Loucy (cell line): Measurements from ENCODE around the gene VIPR2.

ENCODE experiments used
- H2AFZ ChIP-seq: fragments of 200-600 bp; sonication (generic); 2 replicates; pipeline ENCODE4 v1.6.0; 2016; ENCODE audit warnings: antibody characterized with exemption, mild to moderate bottlenecking, low read length, moderate library complexity
- H3F3A ChIP-seq: fragments of 200-600 bp; 2 replicates; pipeline ENCODE4 v1.6.0; 2016; ENCODE audit warnings: antibody characterized with exemption, low read depth, mild to moderate bottlenecking
- H3K27me3 ChIP-seq: fragments of 200-600 bp; sonication (generic); 2 replicates; pipeline ENCODE4 v1.6.1; 2014; ENCODE audit warnings: low read length, mild to moderate bottlenecking; ENCODE audit not compliant: insufficient read depth, poor library complexity, severe bottlenecking
- H3K36me3 ChIP-seq: fragments of 200-600 bp; sonication (generic); 2 replicates; pipeline ENCODE4 v1.6.1; 2016; ENCODE audit warnings: low read length; ENCODE audit not compliant: insufficient read depth
- H3K4me1 ChIP-seq: fragments of 200-600 bp; sonication (generic); 2 replicates; pipeline ENCODE4 v1.5.1; 2014; ENCODE audit warnings: low read length, mild to moderate bottlenecking; ENCODE audit not compliant: insufficient read depth, poor library complexity, severe bottlenecking
- H3K4me2 ChIP-seq: fragments of 200-600 bp; sonication (generic); 2 replicates; pipeline ENCODE4 v1.6.0; 2014; ENCODE audit warnings: antibody characterized with exemption, low read length, low read depth, mild to moderate bottlenecking; ENCODE audit not compliant: poor library complexity, severe bottlenecking
- H3K4me3 ChIP-seq: fragments of 200-600 bp; sonication (generic); 2 replicates; pipeline ENCODE4 v1.5.1; 2014; ENCODE audit warnings: low read length, mild to moderate bottlenecking, mixed read lengths; ENCODE audit not compliant: poor library complexity, severe bottlenecking
- H3K79me2 ChIP-seq: fragments of 200-600 bp; sonication (generic); 2 replicates; pipeline ENCODE4 v1.6.1; 2014; ENCODE audit warnings: low read length; ENCODE audit not compliant: insufficient read depth
- H3K9ac ChIP-seq: fragments of 200-600 bp; sonication (generic); 2 replicates; pipeline ENCODE4 v1.6.0; 2014; ENCODE audit warnings: mild to moderate bottlenecking, low read depth, low read length, moderate library complexity; ENCODE audit not compliant: poor library complexity, severe bottlenecking
- H3K9me2 ChIP-seq: fragments of 200-600 bp; sonication (generic); replicated peaks from 2 replicates; pipeline ENCODE4 v1.6.1; 2016; ENCODE audit warnings: low read depth, low read length, mixed read lengths
- H3K9me3 ChIP-seq: fragments of 200-600 bp; sonication (generic); 2 replicates; pipeline ENCODE4 v1.6.1; 2014; ENCODE audit warnings: mild to moderate bottlenecking, antibody characterized with exemption, low read length, low read depth; ENCODE audit not compliant: insufficient read depth
- H4K20me1 ChIP-seq: fragments of 200-600 bp; sonication (generic); 2 replicates; pipeline ENCODE4 v1.6.0; 2014; ENCODE audit warnings: antibody characterized with exemption, low read length, mild to moderate bottlenecking; ENCODE audit not compliant: insufficient read depth, poor library complexity, severe bottlenecking
- CTCF ChIP-seq: fragments of 200-600 bp; sonication (generic); conservative IDR thresholded peaks from 2 replicates; pipeline ENCODE4 v1.5.1; 2014; ENCODE audit warnings: mild to moderate bottlenecking, antibody characterized with exemption, low read length
- EZH2phosphoT487 ChIP-seq: fragments of 200-600 bp; IDR thresholded peaks from 2 replicates; pipeline ENCODE4 v1.6.1; 2018; ENCODE audit warnings: antibody characterized with exemption, mild to moderate bottlenecking, moderate library complexity, borderline replicate concordance

VIPR2 gene

GRCh38 chr7:159034394-159034793 lies 110.3 kb downstream of the VIPR2 start:
- H3K4me1 ChIP-seq = no peaks in the 10 kb centered on the region
- H3K79me2 ChIP-seq = no peaks in the 10 kb centered on the region
- H3K9me2 ChIP-seq = no peaks in the 10 kb centered on the region
- H3K36me3 ChIP-seq = no peaks in the 10 kb centered on the region
- H4K20me1 ChIP-seq = no peaks in the 10 kb centered on the region
- no peak overlapping the region for H2AFZ ChIP-seq
- H3F3A ChIP-seq = no peaks in the 10 kb centered on the region
- no peak overlapping the region for H3K4me2 ChIP-seq
- no peak overlapping the region for H3K9ac ChIP-seq
- H3K4me3 ChIP-seq = no peak overlapping the region
- peaks cover 11% of the 10 kb centered on the region; the same call in 1 of the 2 replicates for H3K9me3 ChIP-seq
- H3K27me3 ChIP-seq = no peaks in the 10 kb centered on the region
- TF ChIP-seq CTCF = no peak
- no peak for TF ChIP-seq EZH2phosphoT487

GRCh38 chr7:159033956-159034355 lies 110.7 kb downstream of the VIPR2 start:
- no peaks in the 10 kb centered on the region for H3F3A ChIP-seq
- no peaks in the 10 kb centered on the region for H3K27me3 ChIP-seq
- H3K9me3 ChIP-seq = peaks cover 14% of the 10 kb centered on the region; the same call in 1 of the 2 replicates
- no peaks in the 10 kb centered on the region for H4K20me1 ChIP-seq
- H3K4me2 ChIP-seq = no peak overlapping the region
- no peaks in the 10 kb centered on the region for H3K9me2 ChIP-seq
- H3K9ac ChIP-seq = no peak overlapping the region
- no peaks in the 10 kb centered on the region for H3K36me3 ChIP-seq
- H3K4me3 ChIP-seq = no peak overlapping the region
- H3K79me2 ChIP-seq = no peaks in the 10 kb centered on the region
- TF ChIP-seq CTCF = no peak
- no peak for TF ChIP-seq EZH2phosphoT487
- H3K4me1 ChIP-seq = no peaks in the 10 kb centered on the region
- H2AFZ ChIP-seq = no peak overlapping the region

- H3K36me3 ChIP-seq = no peaks in the 10 kb centered on the region
- TF ChIP-seq CTCF (no peak), EZH2phosphoT487 (no peak)
Observed at GRCh38 chr7:159033473-159033825, 111.2 kb downstream of the VIPR2 start.

More at GRCh38 chr7:159033473-159033825, 111.2 kb downstream of the VIPR2 start:
- Histone ChIP-seq H3K9me3 (peaks cover 18% of the 10 kb centered on the region; the same call in 1 of the 2 replicates), H3F3A (no peaks in the 10 kb centered on the region), H3K4me1 (no peaks in the 10 kb centered on the region), H3K79me2 (no peaks in the 10 kb centered on the region), H3K9me2 (no peaks in the 10 kb centered on the region), H3K27me3 (no peaks in the 10 kb centered on the region), H4K20me1 (no peaks in the 10 kb centered on the region), H3K9ac (no peak overlapping the region), H3K4me3 (no peak overlapping the region), H2AFZ (no peak overlapping the region), H3K4me2 (no peak overlapping the region)
